ENCODE measurements around the gene FXYD5.

- TF ChIP-seq CTCF (IDR thresholded peaks at IDR 0.05) (no peak), ZFX (IDR thresholded peaks at IDR 0.05; ENCODE audit: borderline replicate concordance) (no peak)
These were observed 36.1 kb upstream of the FXYD5 start for GRCh38 chr19:35118268-35119020.
